A549 treated with DMSO at 1 μM for 4 hours (cell line): Measurements from ENCODE around the gene GPR156. TPM values are rescaled to one million over a fixed set of nuclear protein-coding genes. Genes with fewer than 3 reads are reported as not detected.

ENCODE experiments used
- total RNA-seq: library from RNA; stranded (reverse); fragments of 200-300 nt; extraction: Qiagen RNA extraction; gene quantifications from 5 replicates; pipeline ENCODE4 v1.2.3, GENCODE V29; 2022; ENCODE audit warnings: low read depth

Gene GPR156
- total RNA-seq = 0.42 to 0.85 TPM (median 0.57 TPM) in 5 replicates

DNA sequence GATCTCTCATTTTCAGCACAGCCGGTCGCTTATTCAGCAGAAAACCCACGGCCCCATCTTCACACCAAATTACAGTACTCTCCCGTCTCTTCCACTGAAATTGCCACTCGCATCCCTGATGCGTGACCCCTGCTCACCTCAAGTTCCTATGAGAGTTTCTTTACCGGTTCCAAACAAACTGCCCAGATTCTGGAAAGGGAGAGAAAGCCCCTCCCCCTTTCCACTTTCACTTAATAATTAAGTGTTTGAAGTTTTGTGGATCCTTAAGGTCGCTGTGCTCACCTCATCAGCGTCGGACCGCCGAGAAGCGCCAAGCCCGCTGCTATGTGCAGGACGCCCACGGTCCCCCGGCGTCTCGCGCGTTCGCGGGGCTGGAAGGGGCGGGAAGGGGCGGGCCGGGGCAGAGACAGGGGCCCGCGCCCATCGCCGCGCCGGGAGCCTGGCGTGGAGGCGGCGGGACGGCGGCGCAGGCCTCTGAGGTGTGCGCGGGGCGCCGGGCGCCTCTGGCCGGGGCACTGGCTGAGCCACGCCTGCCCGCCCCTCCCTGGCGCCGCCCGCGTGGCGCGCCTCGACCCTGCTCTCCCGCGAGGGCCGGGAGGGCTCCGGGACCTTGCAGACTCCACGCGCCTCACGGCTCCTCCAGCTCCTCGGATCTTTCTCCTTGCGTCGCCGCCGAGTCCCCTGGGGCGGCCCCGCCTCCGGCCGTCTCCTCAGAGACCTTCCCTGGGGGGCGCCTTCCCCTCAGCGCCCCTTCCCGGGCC, at the start of gene GPR156:
TSS of gene GPR156 (minus strand) at position 476 of the 761 bp plus-strand sequence. CDS start 41,124 bp downstream, outside the sequence.

Other genes with a start within 250 kb of the GPR156 start
- gene GSK3B, start 190.8 kb downstream of the GPR156 start, total RNA-seq = 27.0 to 36.8 TPM (median 34.6 TPM) in 5 replicates
- 15.2 to 22.1 TPM (median 19.3 TPM) in 5 replicates for gene LRRC58, start 64.1 kb upstream of the GPR156 start, total RNA-seq
- gene FSTL1, start 165.8 kb upstream of the GPR156 start, total RNA-seq = 62.5 to 103 TPM (median 80.6 TPM) in 5 replicates